IgD-negative memory B cell (primary cell): ENCODE measurements around the gene PPP1R13B. TPM values are rescaled to one million over a fixed set of nuclear protein-coding genes. Genes with fewer than 3 reads are reported as not detected.
A peak's percentile ranks its signal among the peaks of the same experiment; 100 is the strongest.
"Not testable (repeated sequence)": the region's sequence is repeated elsewhere in the genome, so short reads cannot be mapped to it uniquely, and the experiment has no call there.

ENCODE experiments used
- H3K27ac Mint-ChIP-seq, 3 donors: one replicate each; pipeline ENCODE4 v1.8.0; 2020 to 2022; ENCODE audit warnings: mild to moderate bottlenecking in 3 of 3, mixed read lengths in 3 of 3, moderate library complexity in 1 of 3
- H3K27me3 Mint-ChIP-seq: one replicate; pipeline ENCODE4 v1.8.0; 2021; ENCODE audit warnings: mixed read lengths
- H3K36me3 Mint-ChIP-seq: one replicate; pipeline ENCODE4 v1.8.0; 2020; ENCODE audit warnings: mild to moderate bottlenecking, mixed read lengths
- H3K4me1 Mint-ChIP-seq, 3 donors: one replicate each; pipeline ENCODE4 v1.8.0; 2020 to 2022; ENCODE audit warnings: mixed read lengths in 3 of 3, mild to moderate bottlenecking in 1 of 3
- H3K4me3 Mint-ChIP-seq, 4 donors: one replicate each; pipeline ENCODE4 v1.8.0; 2020 to 2022; ENCODE audit warnings: mild to moderate bottlenecking in 4 of 4, mixed read lengths in 4 of 4, moderate library complexity in 3 of 4
- H3K9me3 Mint-ChIP-seq, 3 donors: one replicate each; pipeline ENCODE4 v1.8.0; 2020 to 2021; ENCODE audit warnings: mixed read lengths in 3 of 3, mild to moderate bottlenecking in 1 of 3
- polyA plus RNA-seq: library from polyadenylated mRNA; unstranded; fragments of 300-500 nt; fragmentation: Illumina TruSeq; gene quantifications from one replicate; pipeline ENCODE4 v1.2.3, GENCODE V29; 2021

The PPP1R13B gene
- polyA plus RNA-seq, 1 donor from 2014 or later: 1.8 TPM

- H3K9me3 Mint-ChIP-seq: no peaks in the 10 kb centered on the region
- no peaks in the 10 kb centered on the region for H3K36me3 Mint-ChIP-seq
- H3K4me1 Mint-ChIP-seq: peaks cover 25 to 37% (median 32%) of the 10 kb centered on the region in 3 donors
- H3K27ac Mint-ChIP-seq: peak overlapping the region in 2 of 3 donors; percentile 21 to 90
- H3K4me3 Mint-ChIP-seq: peak overlapping the region in 2 of 4 donors; percentile 65 to 78
- no peaks in the 10 kb centered on the region for H3K27me3 Mint-ChIP-seq
Measured at GRCh38 chr14:103695296-103696069, 151.9 kb downstream of the PPP1R13B start.

- Mint-ChIP-seq H3K9me3 (no peaks in the 10 kb centered on the region), H3K36me3 (no peaks in the 10 kb centered on the region), H3K27me3 (no peaks in the 10 kb centered on the region), H3K4me3 (no peak overlapping the region), H3K27ac (peak overlapping the region in 1 of 3 donors; percentile 21), H3K4me1 (peaks cover 31 to 43% (median 38%) of the 10 kb centered on the region in 3 donors)
Measured at GRCh38 chr14:103694572-103695026, 152.8 kb downstream of the PPP1R13B start.

- peak overlapping the region in 1 of 4 donors; percentile 17 for H3K4me3 Mint-ChIP-seq
- peak overlapping the region in 1 of 3 donors; percentile 69 for H3K27ac Mint-ChIP-seq
- peaks cover 38 to 46% (median 44%) of the 10 kb centered on the region in 3 donors for H3K4me1 Mint-ChIP-seq
- no peaks in the 10 kb centered on the region for H3K9me3 Mint-ChIP-seq
- H3K27me3 Mint-ChIP-seq: no peaks in the 10 kb centered on the region
- no peaks in the 10 kb centered on the region for H3K36me3 Mint-ChIP-seq
Measured at GRCh38 chr14:103693515-103693914, 153.9 kb downstream of the PPP1R13B start.

- Mint-ChIP-seq H3K36me3 (no peaks in the 10 kb centered on the region), H3K4me3 (no peak overlapping the region), H3K27ac (peak overlapping the region; percentile 42 to 88 (median 69)), H3K9me3 (no peaks in the 10 kb centered on the region), H3K27me3 (no peaks in the 10 kb centered on the region), H3K4me1 (peaks cover 40 to 46% (median 43%) of the 10 kb centered on the region in 3 donors)
Measured at GRCh38 chr14:103692871-103693270, 154.5 kb downstream of the PPP1R13B start.

- Mint-ChIP-seq H3K27ac (peak overlapping the region; percentile 88 to 93 (median 89)), H3K9me3 (no peaks in the 10 kb centered on the region), H3K27me3 (no peaks in the 10 kb centered on the region), H3K36me3 (peaks cover under 1% of the 10 kb centered on the region), H3K4me1 (peaks cover 38 to 43% (median 40%) of the 10 kb centered on the region in 3 donors), H3K4me3 (peak overlapping the region in 3 of 4 donors; percentile 75 to 95 (median 88))
Measured at GRCh38 chr14:103692159-103692558, 155.2 kb downstream of the PPP1R13B start.

GRCh38 chr14:103691655-103692054 lies 155.7 kb downstream of the PPP1R13B start:
- peak overlapping the region; percentile 46 to 95 (median 82) for H3K4me3 Mint-ChIP-seq
- peaks cover 33 to 40% (median 36%) of the 10 kb centered on the region in 3 donors for H3K4me1 Mint-ChIP-seq
- H3K9me3 Mint-ChIP-seq, H3K27me3 Mint-ChIP-seq, H3K36me3 Mint-ChIP-seq: not testable (repeated sequence)
- H3K27ac Mint-ChIP-seq: peak overlapping the region; percentile 88 to 93 (median 89)

GRCh38 chr14:103690332-103690731 lies 157.0 kb downstream of the PPP1R13B start:
- Mint-ChIP-seq H3K27ac (peak overlapping the region in 2 of 3 donors; percentile 86 to 93), H3K9me3 (no peaks in the 10 kb centered on the region), H3K27me3 (no peaks in the 10 kb centered on the region), H3K4me3 (peak overlapping the region in 3 of 4 donors; percentile 72 to 95 (median 95)), H3K4me1 (peaks cover 26 to 28% (median 27%) of the 10 kb centered on the region in 3 donors), H3K36me3 (peaks cover 2% of the 10 kb centered on the region)

- peak overlapping the region in 3 of 4 donors; percentile 83 to 95 (median 95) for H3K4me3 Mint-ChIP-seq
- H3K36me3 Mint-ChIP-seq: peaks cover 2% of the 10 kb centered on the region
- H3K27me3 Mint-ChIP-seq: no peaks in the 10 kb centered on the region
- H3K9me3 Mint-ChIP-seq: no peaks in the 10 kb centered on the region
- peak overlapping the region; percentile 86 to 95 (median 86) for H3K27ac Mint-ChIP-seq
- peaks cover 26 to 28% (median 26%) of the 10 kb centered on the region in 3 donors for H3K4me1 Mint-ChIP-seq
Measured at GRCh38 chr14:103688906-103689902, 158.2 kb downstream of the PPP1R13B start.

- Mint-ChIP-seq H3K9me3 (no peaks in the 10 kb centered on the region), H3K27me3 (no peaks in the 10 kb centered on the region), H3K4me3 (peak overlapping the region in 1 of 4 donors; percentile 53), H3K36me3 (peaks cover 2% of the 10 kb centered on the region), H3K4me1 (peaks cover 26 to 28% (median 26%) of the 10 kb centered on the region in 3 donors), H3K27ac (peak overlapping the region in 2 of 3 donors; percentile 51 to 95)
Measured at GRCh38 chr14:103688441-103688840, 158.9 kb downstream of the PPP1R13B start.

- Mint-ChIP-seq H3K4me1 (peaks cover 26 to 28% (median 26%) of the 10 kb centered on the region in 3 donors), H3K36me3 (peaks cover 2% of the 10 kb centered on the region)
Measured at GRCh38 chr14:103687712-103688111, 159.7 kb downstream of the PPP1R13B start.

GRCh38 chr14:103686831-103687485 lies 160.4 kb downstream of the PPP1R13B start:
- H3K27ac Mint-ChIP-seq: no peak overlapping the region
- H3K4me3 Mint-ChIP-seq: no peak overlapping the region
- H3K27me3 Mint-ChIP-seq: no peaks in the 10 kb centered on the region
- peaks cover 21 to 24% (median 22%) of the 10 kb centered on the region in 3 donors for H3K4me1 Mint-ChIP-seq
- H3K9me3 Mint-ChIP-seq: no peaks in the 10 kb centered on the region
- peaks cover 2% of the 10 kb centered on the region for H3K36me3 Mint-ChIP-seq

More at GRCh38 chr14:103687712-103688111, 159.7 kb downstream of the PPP1R13B start:
- H3K27ac Mint-ChIP-seq: no peak overlapping the region
- H3K9me3 Mint-ChIP-seq: no peaks in the 10 kb centered on the region
- no peaks in the 10 kb centered on the region for H3K27me3 Mint-ChIP-seq
- no peak overlapping the region for H3K4me3 Mint-ChIP-seq

- no peaks in the 10 kb centered on the region for H3K9me3 Mint-ChIP-seq
- peaks cover 12 to 15% (median 15%) of the 10 kb centered on the region in 3 donors for H3K4me1 Mint-ChIP-seq
- no peak overlapping the region for H3K4me3 Mint-ChIP-seq
- no peaks in the 10 kb centered on the region for H3K27me3 Mint-ChIP-seq
- peaks cover 2% of the 10 kb centered on the region for H3K36me3 Mint-ChIP-seq
- no peak overlapping the region for H3K27ac Mint-ChIP-seq
Measured at GRCh38 chr14:103685276-103686211, 161.8 kb downstream of the PPP1R13B start.

GRCh38 chr14:103684871-103685270 lies 162.5 kb downstream of the PPP1R13B start:
- Mint-ChIP-seq H3K4me1 (peaks cover 7 to 12% (median 9%) of the 10 kb centered on the region in 3 donors), H3K27ac (no peak overlapping the region)

More at GRCh38 chr14:103684871-103685270, 162.5 kb downstream of the PPP1R13B start:
- H3K36me3 Mint-ChIP-seq: peaks cover 2% of the 10 kb centered on the region
- H3K4me3 Mint-ChIP-seq: no peak overlapping the region
- no peaks in the 10 kb centered on the region for H3K9me3 Mint-ChIP-seq
- H3K27me3 Mint-ChIP-seq: no peaks in the 10 kb centered on the region
